ENCODE data around the gene UPK1A.

- no peak for TF ChIP-seq CTCF (IDR thresholded peaks at IDR 0.05; ENCODE audit: insufficient read depth, low read depth, low read length)
- TF ChIP-seq EZH2 (IDR thresholded peaks at IDR 0.05; ENCODE audit: insufficient read depth, low read length): no peak
Measured at GRCh38 chr19:35642312-35642711, 24.0 kb upstream of the UPK1A start.

All from astrocyte (in vitro differentiated cells and primary cell).